Neural cell (in vitro differentiated cells): ENCODE measurements around the gene LRGUK.

Experiments
- EP300 ChIP-seq: fragments of 450-650 bp; conservative IDR thresholded peaks from 2 replicates; pipeline ENCODE4 v1.6.1; 2014; ENCODE audit warnings: antibody characterized with exemption, mild to moderate bottlenecking, moderate library complexity; ENCODE audit not compliant: poor library complexity, severe bottlenecking
- EZH2 ChIP-seq: fragments of 200-600, 300-800 bp; shearing (Covaris generic), sonication (generic); IDR thresholded peaks from 2 replicates; pipeline ENCODE4 v1.6.1; 2014; ENCODE audit warnings: antibody characterized with exemption, low read length, borderline replicate concordance, mild to moderate bottlenecking; ENCODE audit not compliant: insufficient read depth, poor library complexity, severe bottlenecking
- POLR2AphosphoS5 ChIP-seq: IDR thresholded peaks from 2 replicates; pipeline ENCODE4 v1.6.1; 2012
- RAD21 ChIP-seq: fragments of 450-650 bp; conservative IDR thresholded peaks from 2 replicates; pipeline ENCODE4 v1.6.1; 2014; ENCODE audit warnings: antibody characterized with exemption, mild to moderate bottlenecking, moderate library complexity
- TAF1 ChIP-seq: IDR thresholded peaks from 2 replicates; pipeline ENCODE4 v1.6.1; 2012; ENCODE audit warnings: low read depth
- TF ChIP-seq, protein P1 (sequence below): fragments of 450-650 bp; IDR thresholded peaks from 2 replicates; pipeline ENCODE4 v1.5.1; 2014; ENCODE audit warnings: antibody characterized with exemption, mild to moderate bottlenecking, moderate library complexity; ENCODE audit not compliant: poor library complexity, severe bottlenecking
- TF ChIP-seq, protein P2 (sequence below): IDR thresholded peaks from 2 replicates; pipeline ENCODE4 v1.6.1; 2012; ENCODE audit warnings: borderline replicate concordance

DNA sequence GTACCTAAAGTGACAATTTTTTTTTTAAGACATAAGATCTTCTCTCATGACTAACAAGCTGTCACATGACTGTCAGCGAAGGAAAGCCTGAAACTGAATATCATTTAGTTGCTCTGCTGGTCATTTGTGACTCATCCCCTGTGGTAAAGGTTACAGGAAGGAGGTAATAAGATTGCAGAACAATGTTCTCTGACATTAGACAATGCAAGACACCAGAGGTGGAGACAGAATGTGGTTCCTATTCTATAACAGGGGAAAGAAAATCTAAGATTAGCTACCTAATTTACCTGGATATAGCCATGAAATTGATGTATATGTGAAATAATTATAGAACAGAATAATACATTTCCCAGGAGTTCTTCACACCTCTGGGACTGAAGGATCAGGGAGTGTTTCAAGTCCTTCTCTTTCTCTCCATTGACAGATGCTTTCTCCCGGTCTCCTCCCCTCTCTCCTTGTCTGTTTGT lies 47.7 kb downstream of the LRGUK start:
- TF ChIP-seq, protein P1, sequence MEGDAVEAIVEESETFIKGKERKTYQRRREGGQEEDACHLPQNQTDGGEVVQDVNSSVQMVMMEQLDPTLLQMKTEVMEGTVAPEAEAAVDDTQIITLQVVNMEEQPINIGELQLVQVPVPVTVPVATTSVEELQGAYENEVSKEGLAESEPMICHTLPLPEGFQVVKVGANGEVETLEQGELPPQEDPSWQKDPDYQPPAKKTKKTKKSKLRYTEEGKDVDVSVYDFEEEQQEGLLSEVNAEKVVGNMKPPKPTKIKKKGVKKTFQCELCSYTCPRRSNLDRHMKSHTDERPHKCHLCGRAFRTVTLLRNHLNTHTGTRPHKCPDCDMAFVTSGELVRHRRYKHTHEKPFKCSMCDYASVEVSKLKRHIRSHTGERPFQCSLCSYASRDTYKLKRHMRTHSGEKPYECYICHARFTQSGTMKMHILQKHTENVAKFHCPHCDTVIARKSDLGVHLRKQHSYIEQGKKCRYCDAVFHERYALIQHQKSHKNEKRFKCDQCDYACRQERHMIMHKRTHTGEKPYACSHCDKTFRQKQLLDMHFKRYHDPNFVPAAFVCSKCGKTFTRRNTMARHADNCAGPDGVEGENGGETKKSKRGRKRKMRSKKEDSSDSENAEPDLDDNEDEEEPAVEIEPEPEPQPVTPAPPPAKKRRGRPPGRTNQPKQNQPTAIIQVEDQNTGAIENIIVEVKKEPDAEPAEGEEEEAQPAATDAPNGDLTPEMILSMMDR = no peak
- TF ChIP-seq TAF1 (no peak), EP300 (no peak), POLR2AphosphoS5 (no peak), EZH2 (no peak), RAD21 (no peak)
- TF ChIP-seq, protein P2, sequence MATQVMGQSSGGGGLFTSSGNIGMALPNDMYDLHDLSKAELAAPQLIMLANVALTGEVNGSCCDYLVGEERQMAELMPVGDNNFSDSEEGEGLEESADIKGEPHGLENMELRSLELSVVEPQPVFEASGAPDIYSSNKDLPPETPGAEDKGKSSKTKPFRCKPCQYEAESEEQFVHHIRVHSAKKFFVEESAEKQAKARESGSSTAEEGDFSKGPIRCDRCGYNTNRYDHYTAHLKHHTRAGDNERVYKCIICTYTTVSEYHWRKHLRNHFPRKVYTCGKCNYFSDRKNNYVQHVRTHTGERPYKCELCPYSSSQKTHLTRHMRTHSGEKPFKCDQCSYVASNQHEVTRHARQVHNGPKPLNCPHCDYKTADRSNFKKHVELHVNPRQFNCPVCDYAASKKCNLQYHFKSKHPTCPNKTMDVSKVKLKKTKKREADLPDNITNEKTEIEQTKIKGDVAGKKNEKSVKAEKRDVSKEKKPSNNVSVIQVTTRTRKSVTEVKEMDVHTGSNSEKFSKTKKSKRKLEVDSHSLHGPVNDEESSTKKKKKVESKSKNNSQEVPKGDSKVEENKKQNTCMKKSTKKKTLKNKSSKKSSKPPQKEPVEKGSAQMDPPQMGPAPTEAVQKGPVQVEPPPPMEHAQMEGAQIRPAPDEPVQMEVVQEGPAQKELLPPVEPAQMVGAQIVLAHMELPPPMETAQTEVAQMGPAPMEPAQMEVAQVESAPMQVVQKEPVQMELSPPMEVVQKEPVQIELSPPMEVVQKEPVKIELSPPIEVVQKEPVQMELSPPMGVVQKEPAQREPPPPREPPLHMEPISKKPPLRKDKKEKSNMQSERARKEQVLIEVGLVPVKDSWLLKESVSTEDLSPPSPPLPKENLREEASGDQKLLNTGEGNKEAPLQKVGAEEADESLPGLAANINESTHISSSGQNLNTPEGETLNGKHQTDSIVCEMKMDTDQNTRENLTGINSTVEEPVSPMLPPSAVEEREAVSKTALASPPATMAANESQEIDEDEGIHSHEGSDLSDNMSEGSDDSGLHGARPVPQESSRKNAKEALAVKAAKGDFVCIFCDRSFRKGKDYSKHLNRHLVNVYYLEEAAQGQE = no peak
